Hindlimb muscle (tissue), 1 donor: ENCODE results near the gene FLVCR2. TPM values are rescaled to one million over a fixed set of nuclear protein-coding genes. Genes with fewer than 3 reads are reported as not detected.
A peak's percentile ranks its signal among the peaks of the same experiment; 100 is the strongest.
"Not testable (repeated sequence)": the region's sequence is repeated elsewhere in the genome, so short reads cannot be mapped to it uniquely, and the experiment has no call there.

Experiments used
- DNase-seq: peaks from one replicate; pipeline ENCODE4 v3.0.0-alpha.2; 2013
- polyA plus RNA-seq: library from polyadenylated mRNA; unstranded; fragments of 120-200 nt; gene quantifications from one replicate; pipeline ENCODE4 v1.2.1, GENCODE V29; 2013; ENCODE audit not compliant: insufficient read length

FLVCR2 gene
- polyA plus RNA-seq, 1 donor, result 15.1 TPM

DNA sequence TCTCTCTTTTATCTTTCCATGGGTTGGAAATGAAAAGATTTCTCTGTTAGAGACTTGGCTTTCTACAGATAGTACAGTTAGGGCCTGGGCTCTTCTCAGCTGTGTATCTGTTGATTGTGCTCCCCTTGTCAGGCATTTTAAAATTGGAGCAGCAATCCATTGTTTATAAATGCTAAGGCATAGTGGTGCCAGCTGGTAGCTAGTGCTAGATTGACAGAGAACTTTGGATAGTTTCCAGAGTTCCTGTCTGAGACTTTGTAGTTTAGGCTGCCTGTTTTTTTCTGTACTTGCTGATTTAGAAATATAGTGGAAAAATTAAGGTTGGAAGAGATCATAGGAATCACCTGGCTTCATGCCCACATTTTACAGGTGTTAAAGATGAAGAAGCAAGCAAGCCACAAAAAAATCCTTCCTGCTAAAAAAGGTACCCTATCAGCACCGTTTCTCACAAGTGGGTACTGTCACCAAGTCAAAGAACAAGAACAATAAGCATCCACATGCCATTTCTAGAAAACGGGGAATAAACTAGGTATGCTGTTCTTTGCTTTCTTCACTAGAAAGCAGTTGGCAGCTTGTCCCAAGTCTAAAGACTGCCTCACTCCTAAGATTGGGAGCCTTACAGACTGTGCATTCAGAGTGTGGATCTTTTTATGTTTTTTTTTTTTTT lies 88.8 kb downstream of the FLVCR2 start:
- DNase-seq, result no peak

DNA sequence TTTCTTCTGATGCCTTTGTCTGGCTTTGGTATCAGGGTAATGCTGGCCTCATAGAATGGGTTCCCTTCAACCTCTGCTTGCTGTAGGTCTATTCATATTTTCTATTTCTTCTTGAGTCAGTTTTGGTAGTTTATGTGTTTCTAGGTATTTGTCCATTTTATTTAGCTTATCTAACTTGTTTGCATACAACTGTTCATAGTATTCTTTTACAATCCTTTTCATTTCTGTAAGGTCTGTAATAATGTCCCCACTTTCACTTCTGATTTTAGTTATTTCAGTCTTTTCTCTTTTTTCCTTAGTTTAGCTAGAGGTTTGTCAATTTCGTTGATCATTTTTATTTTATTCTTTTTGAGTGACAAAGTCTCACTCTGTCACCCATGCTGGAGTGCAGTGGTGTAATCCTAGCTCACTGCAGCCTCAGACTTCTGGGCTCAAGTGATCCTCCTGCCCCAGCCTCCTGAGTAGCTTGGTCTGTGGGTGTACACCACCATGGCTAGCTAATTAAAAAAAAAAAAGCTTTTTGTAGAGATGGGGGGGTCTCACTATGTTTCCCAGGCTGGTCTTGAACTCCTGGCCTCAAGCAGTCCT lies 94.3 kb downstream of the FLVCR2 start:
- no peak for DNase-seq

DNA sequence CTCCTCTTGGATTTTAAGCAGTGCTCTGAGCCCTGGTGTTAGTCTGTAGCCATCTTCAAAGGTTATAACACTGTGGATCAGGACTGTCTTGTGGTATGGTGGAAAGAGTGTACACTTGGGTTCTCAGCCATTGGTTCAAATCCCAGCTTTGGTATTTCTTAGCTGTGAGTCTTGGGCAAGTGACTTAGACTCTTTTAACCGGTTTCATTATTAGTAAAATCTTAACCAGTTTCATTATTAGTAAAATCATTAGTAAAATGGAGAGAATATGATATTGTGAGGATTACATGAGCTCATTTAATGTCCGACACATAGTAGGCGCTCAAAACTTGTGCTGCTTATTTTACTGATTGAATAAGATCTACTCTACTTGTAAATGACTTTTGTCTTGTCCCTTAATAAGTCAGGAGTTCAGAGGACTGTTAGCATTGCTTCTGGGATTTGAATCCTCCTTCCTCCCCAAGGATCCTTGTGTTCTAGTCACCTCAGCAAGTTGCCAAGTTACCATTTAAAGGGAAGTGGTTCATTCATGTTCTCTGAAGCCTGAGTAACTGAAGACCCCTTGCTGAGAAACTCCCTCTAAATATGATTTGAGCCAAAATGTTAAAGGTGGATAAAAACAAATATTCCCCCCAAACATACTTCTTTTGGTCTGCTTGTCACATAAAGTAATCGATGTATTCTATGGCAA lies 95.1 kb downstream of the FLVCR2 start:
- no peak for DNase-seq

DNA sequence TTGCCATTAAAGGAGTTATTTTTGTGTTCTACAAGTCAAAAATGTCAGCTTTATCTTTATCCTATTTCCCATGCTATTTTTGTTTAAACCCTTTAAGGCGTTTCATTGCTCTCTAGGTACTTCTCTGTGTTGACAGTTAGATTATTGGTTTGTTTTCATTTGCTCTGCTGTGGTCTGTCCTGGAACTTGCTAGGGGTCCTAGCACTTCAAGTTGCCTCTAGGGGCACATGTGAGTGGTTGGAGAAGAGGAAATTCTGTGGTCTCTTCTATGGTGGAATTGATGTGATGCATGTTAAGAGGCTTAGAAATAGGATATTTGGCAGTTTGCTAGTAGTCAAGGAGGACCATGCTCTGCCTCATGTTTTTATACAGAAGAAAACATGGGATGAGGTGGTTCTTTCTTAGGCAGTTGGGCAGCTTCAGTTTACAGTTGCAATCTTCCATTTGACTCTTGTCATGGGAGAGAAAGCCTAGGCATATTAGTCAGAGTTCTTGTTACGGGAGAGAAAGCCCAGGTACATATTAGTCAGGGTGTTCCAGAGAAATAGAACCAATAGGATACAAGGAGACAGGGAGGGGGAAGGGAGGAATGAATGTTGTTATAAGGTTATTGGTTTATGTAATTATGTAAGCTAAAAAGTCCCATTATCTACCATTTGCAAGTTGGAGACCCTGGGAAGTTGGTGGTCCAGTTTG lies 97.0 kb downstream of the FLVCR2 start:
- DNase-seq, result no peak

DNA sequence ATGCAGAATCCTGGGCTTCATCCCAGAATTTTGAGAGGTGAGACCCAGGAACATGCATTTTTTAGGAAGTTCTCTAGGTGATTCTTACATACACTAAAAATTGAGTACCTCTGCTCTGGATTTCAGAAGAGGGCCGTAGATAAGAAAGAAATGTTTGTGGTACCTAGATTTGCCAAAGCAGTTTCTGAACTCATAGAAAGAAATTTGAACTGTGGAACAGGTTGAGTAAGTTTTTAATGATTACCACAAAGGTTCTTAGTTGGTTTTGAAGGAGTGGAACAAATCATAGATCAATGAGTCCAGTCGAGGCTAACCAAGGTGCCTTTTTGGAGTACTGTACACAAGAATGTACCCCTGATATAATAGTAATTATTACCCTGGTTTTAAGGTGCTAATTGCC lies 107.5 kb downstream of the FLVCR2 start:
- DNase-seq, result no peak

DNA sequence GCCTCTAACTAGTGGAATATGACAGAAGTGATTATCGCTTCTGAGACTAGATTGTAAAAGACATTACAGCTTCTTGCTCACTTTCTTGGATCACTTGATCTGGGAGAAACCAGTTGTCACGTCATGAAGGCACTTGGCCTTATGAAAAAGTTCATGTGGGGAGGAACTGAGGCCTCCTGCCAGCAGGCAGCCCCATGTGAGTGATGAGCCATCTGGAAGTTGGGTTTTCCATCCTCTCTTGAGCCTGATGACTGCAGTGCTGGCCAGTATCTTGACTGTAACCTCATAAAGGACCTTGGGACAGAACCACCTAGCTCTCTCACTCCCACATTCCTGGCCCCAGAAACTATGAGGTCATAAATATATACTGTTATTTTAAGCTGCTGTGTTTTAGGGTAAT lies 110.6 kb downstream of the FLVCR2 start:
- peak; percentile 74 for DNase-seq

DNA sequence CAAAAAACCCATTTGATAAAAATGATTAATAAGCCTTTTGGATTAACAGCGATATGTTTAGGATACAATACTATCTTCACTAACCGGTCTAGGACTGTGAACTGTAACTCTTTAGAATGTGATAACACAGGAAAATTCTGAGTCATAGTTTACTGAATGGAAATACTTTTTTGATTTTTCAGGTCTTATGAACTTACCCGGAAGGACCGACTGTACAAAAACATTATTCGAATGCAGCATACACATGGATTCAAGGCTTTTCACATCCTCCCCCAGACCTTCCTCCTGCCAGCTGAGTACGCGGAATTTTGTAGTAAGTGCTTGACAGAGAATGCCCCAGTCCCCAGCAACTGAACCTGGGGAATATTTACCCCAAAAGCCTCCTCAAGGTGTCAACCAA lies 111.6 kb downstream of the FLVCR2 start:
- no peak for DNase-seq

DNA sequence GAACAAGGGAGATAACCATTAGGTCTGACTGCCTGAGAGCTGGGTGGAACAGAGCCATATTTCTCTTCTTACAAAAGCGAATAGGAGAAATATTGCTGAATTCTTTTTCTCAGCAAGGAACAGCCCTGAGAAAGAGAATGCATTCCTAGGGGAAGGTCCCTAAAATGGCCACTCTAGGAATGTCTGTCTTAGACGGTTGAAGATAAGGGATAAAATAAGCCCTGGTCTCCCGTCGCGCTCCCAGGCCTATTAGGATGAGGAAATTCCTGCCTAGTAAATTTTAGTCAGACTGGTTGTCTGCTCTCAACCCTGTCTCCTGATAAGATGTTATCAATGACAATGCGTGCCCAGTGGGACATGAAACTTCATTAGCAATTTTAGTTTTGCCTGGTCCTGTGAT lies 116.6 kb downstream of the FLVCR2 start:
- not testable (repeated sequence) for DNase-seq

DNA sequence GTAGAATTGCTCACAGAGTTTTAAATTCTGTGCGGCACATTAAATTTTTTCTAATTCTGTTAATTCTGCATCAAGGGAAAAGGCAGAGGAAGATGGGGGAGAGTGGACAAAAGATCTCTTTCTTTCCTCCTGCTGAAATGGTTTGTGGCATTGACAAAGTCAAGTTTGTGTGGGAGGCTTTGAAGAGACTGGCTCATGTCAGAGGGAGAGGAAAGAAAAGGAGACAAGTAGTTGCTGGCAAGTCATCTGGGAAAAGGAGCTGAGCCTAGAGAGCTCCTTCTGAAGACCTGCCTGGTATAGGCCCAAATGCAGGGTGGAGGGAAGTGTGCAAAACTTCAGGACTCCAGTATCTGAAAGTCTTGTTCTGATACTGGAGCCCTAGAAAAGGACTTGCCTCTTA lies 119.0 kb downstream of the FLVCR2 start:
- no peak for DNase-seq

Other genes with a start within 250 kb of the FLVCR2 start
- 46.9 TPM for gene JDP2, start 150.6 kb upstream of the FLVCR2 start, polyA plus RNA-seq
- 1.0 TPM for gene BATF, start 56.2 kb upstream of the FLVCR2 start, polyA plus RNA-seq
- 10.1 TPM for gene ERG28, start 82.3 kb downstream of the FLVCR2 start, polyA plus RNA-seq
- gene TTLL5, start 82.6 kb downstream of the FLVCR2 start, polyA plus RNA-seq, result 15.8 TPM